HL-60 (cell line): ENCODE data around the gene PALM3.

Experiments used
- POLR2AphosphoS5 ChIP-seq: IDR thresholded peaks from 2 replicates; pipeline ENCODE4 v1.6.1; 2012; ENCODE audit warnings: low read depth
- TF ChIP-seq, protein P1 (sequence below): IDR thresholded peaks from 2 replicates; pipeline ENCODE4 v1.6.1; 2012; ENCODE audit warnings: low read depth; ENCODE audit not compliant: insufficient replicate concordance
- TF ChIP-seq, protein P2 (sequence below): IDR thresholded peaks from one replicate; pipeline ENCODE4 v1.5.1; 2011; ENCODE audit warnings: low read length, control low read depth, inconsistent platforms; ENCODE audit not compliant: insufficient read depth

DNA sequence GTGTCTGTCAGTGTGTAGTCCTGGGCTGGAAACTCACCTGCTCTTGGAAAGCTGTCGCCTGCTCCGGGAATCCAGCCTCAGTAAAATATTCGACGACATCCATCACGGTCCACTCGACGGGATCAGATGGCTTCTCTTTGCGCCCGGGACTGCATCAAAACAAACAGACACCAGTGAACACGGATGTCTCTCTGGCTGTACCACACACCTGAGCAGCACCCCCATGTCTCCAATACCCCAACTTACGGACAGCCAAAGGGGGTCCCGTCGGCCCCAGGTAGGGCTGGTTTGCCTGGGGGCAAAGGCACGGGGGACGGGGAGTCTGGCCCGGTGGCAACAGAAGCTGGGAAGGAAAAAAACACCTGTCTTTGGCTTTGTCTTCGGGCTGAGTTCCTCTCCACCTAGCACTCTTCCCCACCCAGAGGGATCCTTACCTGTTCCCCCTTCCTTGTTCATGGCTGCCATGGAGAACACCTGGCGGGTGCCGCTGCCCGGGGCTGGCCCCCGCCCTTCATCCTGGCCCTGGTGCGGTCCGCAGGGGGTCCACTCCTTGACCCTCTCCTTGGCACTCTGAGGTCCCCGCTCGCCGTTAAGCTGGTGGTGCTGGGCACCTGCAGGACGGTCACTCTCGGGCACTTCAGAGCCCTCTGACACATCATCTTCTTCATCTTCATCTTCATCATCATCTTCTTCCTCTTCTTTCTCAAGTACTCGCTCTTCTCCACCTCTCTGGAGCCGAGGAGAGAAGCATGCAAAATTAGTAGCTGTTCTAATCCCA, 26.9 kb upstream of the PALM3 start:
- TF ChIP-seq, protein P1, sequence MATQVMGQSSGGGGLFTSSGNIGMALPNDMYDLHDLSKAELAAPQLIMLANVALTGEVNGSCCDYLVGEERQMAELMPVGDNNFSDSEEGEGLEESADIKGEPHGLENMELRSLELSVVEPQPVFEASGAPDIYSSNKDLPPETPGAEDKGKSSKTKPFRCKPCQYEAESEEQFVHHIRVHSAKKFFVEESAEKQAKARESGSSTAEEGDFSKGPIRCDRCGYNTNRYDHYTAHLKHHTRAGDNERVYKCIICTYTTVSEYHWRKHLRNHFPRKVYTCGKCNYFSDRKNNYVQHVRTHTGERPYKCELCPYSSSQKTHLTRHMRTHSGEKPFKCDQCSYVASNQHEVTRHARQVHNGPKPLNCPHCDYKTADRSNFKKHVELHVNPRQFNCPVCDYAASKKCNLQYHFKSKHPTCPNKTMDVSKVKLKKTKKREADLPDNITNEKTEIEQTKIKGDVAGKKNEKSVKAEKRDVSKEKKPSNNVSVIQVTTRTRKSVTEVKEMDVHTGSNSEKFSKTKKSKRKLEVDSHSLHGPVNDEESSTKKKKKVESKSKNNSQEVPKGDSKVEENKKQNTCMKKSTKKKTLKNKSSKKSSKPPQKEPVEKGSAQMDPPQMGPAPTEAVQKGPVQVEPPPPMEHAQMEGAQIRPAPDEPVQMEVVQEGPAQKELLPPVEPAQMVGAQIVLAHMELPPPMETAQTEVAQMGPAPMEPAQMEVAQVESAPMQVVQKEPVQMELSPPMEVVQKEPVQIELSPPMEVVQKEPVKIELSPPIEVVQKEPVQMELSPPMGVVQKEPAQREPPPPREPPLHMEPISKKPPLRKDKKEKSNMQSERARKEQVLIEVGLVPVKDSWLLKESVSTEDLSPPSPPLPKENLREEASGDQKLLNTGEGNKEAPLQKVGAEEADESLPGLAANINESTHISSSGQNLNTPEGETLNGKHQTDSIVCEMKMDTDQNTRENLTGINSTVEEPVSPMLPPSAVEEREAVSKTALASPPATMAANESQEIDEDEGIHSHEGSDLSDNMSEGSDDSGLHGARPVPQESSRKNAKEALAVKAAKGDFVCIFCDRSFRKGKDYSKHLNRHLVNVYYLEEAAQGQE = no peak
- TF ChIP-seq, protein P2, sequence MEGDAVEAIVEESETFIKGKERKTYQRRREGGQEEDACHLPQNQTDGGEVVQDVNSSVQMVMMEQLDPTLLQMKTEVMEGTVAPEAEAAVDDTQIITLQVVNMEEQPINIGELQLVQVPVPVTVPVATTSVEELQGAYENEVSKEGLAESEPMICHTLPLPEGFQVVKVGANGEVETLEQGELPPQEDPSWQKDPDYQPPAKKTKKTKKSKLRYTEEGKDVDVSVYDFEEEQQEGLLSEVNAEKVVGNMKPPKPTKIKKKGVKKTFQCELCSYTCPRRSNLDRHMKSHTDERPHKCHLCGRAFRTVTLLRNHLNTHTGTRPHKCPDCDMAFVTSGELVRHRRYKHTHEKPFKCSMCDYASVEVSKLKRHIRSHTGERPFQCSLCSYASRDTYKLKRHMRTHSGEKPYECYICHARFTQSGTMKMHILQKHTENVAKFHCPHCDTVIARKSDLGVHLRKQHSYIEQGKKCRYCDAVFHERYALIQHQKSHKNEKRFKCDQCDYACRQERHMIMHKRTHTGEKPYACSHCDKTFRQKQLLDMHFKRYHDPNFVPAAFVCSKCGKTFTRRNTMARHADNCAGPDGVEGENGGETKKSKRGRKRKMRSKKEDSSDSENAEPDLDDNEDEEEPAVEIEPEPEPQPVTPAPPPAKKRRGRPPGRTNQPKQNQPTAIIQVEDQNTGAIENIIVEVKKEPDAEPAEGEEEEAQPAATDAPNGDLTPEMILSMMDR = no peak
- TF ChIP-seq POLR2AphosphoS5 = no peak
